Colonic mucosa (tissue), 4 donors: ENCODE measurements around the gene AQP12A. TPM values are rescaled to one million over a fixed set of nuclear protein-coding genes. Genes with fewer than 3 reads are reported as not detected.

Experiments used
- DNase-seq: peaks from one replicate; pipeline ENCODE4 v3.0.0-alpha.2; 2020
- H3K27ac ChIP-seq: fragments of 200-600 bp; one replicate; pipeline ENCODE4 v1.8.0; 2021
- H3K27me3 ChIP-seq: fragments of 200-600 bp; one replicate; pipeline ENCODE4 v1.8.0; 2021
- H3K36me3 ChIP-seq: fragments of 200-600 bp; one replicate; pipeline ENCODE4 v1.8.0; 2021
- H3K4me1 ChIP-seq: fragments of 200-600 bp; one replicate; pipeline ENCODE4 v1.8.0; 2021; ENCODE audit warnings: mild to moderate bottlenecking
- H3K4me3 ChIP-seq: fragments of 200-600 bp; one replicate; pipeline ENCODE4 v1.8.0; 2021
- H3K9ac ChIP-seq, 2 donors: one replicate each; pipeline ENCODE4 v1.7.0; 2013; ENCODE audit warnings: control low read depth in 2 of 2, low read depth in 2 of 2, low read length in 2 of 2
- H3K9me3 ChIP-seq: fragments of 200-600 bp; one replicate; pipeline ENCODE4 v1.8.0; 2021
- intact Hi-C: fragments of 100-400 bp; cut with DNase I; formaldehyde crosslinking; loops from one replicate; pipeline ENCODE4 v1.14.1; 2022
- total RNA-seq, 2 donors: library from RNA; stranded (reverse); fragmentation: NEBNext Ultra II Directional in 1 of 2; extraction: Animal tissue kit (Norgen Biotek cat#: 25700) in 1 of 2; gene quantifications; one replicate each; pipeline ENCODE4 v1.2.1, GENCODE V29; 2021
- TF ChIP-seq, protein P1 (sequence below): fragments of 200-600 bp; IDR thresholded peaks from one replicate; pipeline ENCODE4 v1.8.0; 2022; ENCODE audit warnings: antibody characterized with exemption, mild to moderate bottlenecking
- donor health status: healthy.
- donor health status: DM: no; HTN: no; CAD: no.
- donor health status: DM: no; HTN: no; CAD: no.

The AQP12A gene
- total RNA-seq, 2 donors from 2014 or later = 9.0 to 20.5 TPM

DNA sequence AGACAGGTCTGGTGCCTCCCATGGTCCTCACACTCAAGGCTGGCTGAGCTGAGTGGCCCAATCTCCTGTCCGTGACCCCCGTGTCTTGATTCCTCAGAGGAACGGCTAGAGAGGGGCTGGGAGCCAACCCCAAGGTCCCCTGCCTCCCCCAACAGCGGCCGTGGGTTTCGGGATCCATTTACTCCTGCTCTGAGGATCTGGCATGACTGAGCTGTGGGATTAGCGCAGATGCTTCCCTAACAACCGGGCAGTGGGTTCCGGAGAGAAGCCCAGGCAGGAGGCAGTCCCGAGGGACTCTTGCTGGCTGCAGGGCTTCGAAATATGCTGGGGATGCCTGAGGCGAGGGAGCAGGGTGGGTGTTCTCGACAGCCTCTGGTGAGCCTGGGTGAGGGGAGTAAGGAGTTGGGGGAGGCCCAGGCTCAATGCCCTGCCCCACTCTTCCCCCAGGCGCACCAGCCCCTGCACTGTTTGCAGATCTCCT is 47.5 kb upstream of the AQP12A start:
- no peaks in the 10 kb centered on the region for H3K36me3 ChIP-seq
- no peaks in the 10 kb centered on the region for H3K27me3 ChIP-seq
- no peak overlapping the region for H3K27ac ChIP-seq
- H3K9me3 ChIP-seq = no peaks in the 10 kb centered on the region
- TF ChIP-seq, protein P1, sequence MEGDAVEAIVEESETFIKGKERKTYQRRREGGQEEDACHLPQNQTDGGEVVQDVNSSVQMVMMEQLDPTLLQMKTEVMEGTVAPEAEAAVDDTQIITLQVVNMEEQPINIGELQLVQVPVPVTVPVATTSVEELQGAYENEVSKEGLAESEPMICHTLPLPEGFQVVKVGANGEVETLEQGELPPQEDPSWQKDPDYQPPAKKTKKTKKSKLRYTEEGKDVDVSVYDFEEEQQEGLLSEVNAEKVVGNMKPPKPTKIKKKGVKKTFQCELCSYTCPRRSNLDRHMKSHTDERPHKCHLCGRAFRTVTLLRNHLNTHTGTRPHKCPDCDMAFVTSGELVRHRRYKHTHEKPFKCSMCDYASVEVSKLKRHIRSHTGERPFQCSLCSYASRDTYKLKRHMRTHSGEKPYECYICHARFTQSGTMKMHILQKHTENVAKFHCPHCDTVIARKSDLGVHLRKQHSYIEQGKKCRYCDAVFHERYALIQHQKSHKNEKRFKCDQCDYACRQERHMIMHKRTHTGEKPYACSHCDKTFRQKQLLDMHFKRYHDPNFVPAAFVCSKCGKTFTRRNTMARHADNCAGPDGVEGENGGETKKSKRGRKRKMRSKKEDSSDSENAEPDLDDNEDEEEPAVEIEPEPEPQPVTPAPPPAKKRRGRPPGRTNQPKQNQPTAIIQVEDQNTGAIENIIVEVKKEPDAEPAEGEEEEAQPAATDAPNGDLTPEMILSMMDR = no peak
- no peak overlapping the region for H3K4me3 ChIP-seq
- no peak overlapping the region for H3K9ac ChIP-seq
- H3K4me1 ChIP-seq = no peaks in the 10 kb centered on the region
- intact Hi-C loops = no loop called here
- DNase-seq = no peak

DNA sequence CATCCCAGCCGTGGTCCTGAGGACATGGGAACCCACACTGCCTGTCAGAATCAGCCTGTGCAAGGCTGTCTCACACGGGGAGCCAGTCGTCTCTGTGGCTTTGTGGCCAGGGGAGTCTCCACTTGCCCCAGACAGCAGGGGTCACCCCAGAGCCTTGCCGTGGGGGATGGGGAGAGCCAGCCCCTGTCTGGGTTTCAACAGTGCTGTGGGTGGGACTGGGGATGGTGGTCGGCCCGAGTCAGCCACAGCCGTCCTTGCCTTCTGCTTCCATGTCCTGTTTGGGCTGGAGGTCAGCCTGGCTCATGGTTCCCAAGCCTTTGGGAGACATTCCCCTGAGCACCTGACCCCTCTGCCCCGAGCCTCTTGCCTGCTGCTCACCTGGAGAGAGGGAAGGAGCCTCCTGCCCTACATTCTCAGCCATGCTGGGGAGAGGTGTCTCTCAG is 46.8 kb upstream of the AQP12A start:
- DNase-seq = no peak
- H3K4me1 ChIP-seq = no peaks in the 10 kb centered on the region
- no peaks in the 10 kb centered on the region for H3K36me3 ChIP-seq
- H3K9me3 ChIP-seq = no peaks in the 10 kb centered on the region
- H3K9ac ChIP-seq = no peak overlapping the region
- TF ChIP-seq, protein P1 = no peak
- no peaks in the 10 kb centered on the region for H3K27me3 ChIP-seq
- H3K27ac ChIP-seq = no peak overlapping the region
- intact Hi-C loops = no loop called here
- H3K4me3 ChIP-seq = no peak overlapping the region

DNA sequence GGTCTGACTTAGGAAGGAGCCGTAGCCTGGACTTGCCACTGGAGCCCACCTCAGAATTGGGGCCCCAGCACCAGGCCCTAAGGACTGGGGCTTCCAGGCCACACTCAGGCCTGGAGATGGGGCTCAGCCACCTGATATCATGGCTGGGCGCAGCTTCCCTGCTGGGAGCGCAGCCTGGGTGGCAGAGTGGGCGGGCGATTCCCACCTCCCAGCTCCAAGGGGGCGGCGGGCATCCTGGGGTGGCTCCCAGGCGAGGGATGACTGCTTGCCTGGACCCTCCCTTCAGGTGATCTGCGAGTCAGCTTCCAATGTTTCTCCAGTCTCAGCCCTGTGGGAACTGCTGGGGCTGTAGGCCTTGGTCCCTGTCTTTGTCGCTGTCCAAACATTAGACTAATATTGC is 46.3 kb upstream of the AQP12A start:
- H3K36me3 ChIP-seq = no peaks in the 10 kb centered on the region
- intact Hi-C loops = no loop called here
- H3K9ac ChIP-seq = no peak overlapping the region
- H3K4me3 ChIP-seq = no peak overlapping the region
- no peaks in the 10 kb centered on the region for H3K4me1 ChIP-seq
- H3K9me3 ChIP-seq = no peaks in the 10 kb centered on the region
- no peak overlapping the region for H3K27ac ChIP-seq
- H3K27me3 ChIP-seq = no peaks in the 10 kb centered on the region
- TF ChIP-seq, protein P1 = no peak
- DNase-seq = no peak

DNA sequence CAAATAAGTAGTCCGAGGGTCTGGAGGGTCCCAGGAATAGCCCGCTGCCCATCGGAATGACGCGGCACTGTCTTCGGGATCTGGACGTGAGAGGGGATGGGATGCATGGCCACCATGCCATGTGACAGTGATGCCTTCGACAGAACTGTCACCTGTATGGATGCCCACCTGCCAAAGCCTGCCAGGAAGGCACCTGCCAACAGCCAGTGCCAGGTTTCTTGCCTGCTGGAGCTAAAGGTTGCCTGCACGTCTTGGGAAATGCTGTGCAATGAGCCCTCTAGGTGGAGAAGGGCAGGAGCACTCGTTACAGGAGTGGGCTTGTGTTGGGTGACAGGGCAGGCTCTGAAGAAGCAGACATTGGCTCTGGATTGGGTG is 45.9 kb upstream of the AQP12A start:
- Histone ChIP-seq H3K9me3 (no peaks in the 10 kb centered on the region), H3K4me1 (no peaks in the 10 kb centered on the region), H3K9ac (no peak overlapping the region), H3K27me3 (no peaks in the 10 kb centered on the region), H3K4me3 (no peak overlapping the region), H3K36me3 (no peaks in the 10 kb centered on the region), H3K27ac (no peak overlapping the region)
- DNase-seq = no peak
- TF ChIP-seq, protein P1 = no peak
- intact Hi-C loops = no loop called here

DNA sequence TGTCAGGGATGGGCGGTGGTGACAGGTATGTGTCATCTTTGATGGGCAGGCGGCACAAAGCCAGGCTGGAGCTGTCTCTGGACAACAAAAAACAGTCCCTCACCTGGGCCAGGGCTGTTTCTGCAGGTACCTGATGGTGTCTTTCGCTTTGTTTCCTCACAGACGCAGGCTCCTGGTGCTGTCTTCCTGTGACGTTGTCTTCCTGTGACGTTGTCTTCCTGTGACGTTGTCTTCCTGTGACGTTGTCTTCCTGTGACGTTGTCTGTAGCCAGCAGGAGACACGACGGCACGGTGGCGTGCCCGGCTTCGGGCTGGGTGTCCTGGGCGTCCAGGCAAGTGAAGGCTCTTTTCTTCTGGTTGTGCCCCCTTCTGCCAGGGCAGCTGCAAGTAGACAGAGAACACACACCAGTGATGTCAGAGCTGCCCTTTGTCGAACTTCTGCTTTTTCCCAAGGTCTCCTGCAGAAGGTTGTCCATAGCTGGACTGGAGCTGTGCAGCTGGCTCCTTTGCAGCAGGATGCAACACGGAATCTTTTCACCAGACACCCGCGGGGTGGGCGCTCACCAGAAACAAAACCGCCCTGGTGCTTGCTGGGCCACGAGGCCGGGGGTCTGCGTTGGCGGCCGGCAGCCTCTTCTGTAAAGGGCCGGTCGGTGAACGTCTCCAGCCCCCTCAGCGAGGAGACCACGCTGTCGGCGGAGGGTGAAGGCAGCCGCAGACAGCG is 45.3 kb upstream of the AQP12A start:
- Histone ChIP-seq H3K27me3 (no peaks in the 10 kb centered on the region), H3K4me1 (no peaks in the 10 kb centered on the region), H3K9ac (no peak overlapping the region), H3K27ac (no peak overlapping the region), H3K4me3 (no peak overlapping the region), H3K9me3 (no peaks in the 10 kb centered on the region), H3K36me3 (no peaks in the 10 kb centered on the region)
- no peak for DNase-seq
- intact Hi-C loops = no loop called here
- TF ChIP-seq, protein P1 = no peak
